ENCODE results near the gene FANCE. TPM values are rescaled to one million over a fixed set of nuclear protein-coding genes. Genes with fewer than 3 reads are reported as not detected.
A peak's percentile ranks its signal among the peaks of the same experiment; 100 is the strongest.

FANCE gene
- total and polyA plus RNA-seq, 7 donors = 3.8 to 15.2 (median 7.1) TPM

GRCh38 chr6:35413911-35414310 is 38.2 kb upstream of the FANCE start:
- peaks cover 11% of the 10 kb centered on the region for H3K4me1 ChIP-seq
- no peak overlapping the region for H3K4me3 ChIP-seq
- no peak for TF ChIP-seq CTCF (IDR thresholded peaks at IDR 0.05)
- ATAC-seq = no peak
- H3K27me3 ChIP-seq (ENCODE audit: insufficient read depth in 3 of 3, low read length in 2 of 3) = no peaks in the 10 kb centered on the region
- H3K27ac ChIP-seq = no peak overlapping the region
- H3K36me3 ChIP-seq (ENCODE audit: insufficient read depth in 1 of 2, low read depth in 1 of 2) = peaks cover 9 to 63% of the 10 kb centered on the region in 2 donors
- WGBS, 3 donors = 79 to 92% (median 81%) methylated on average over 6 of the region's 6 CpGs
- intact Hi-C loops (cut with DNase I) = loop anchor here in 1 of 2 donors (2.0 kb wide), 1 partner anchor 71 kb away; the partner anchor contains the start of gene PPARD
- no peak for DNase-seq
- H3K9me3 ChIP-seq = no peaks in the 10 kb centered on the region

GRCh38 chr6:35415065-35415891 is 36.9 kb upstream of the FANCE start:
- DNase-seq (peak; percentile 56 to 83), ATAC-seq (peak; percentile 75 to 96 (median 90))
- TF ChIP-seq CTCF (IDR thresholded peaks at IDR 0.05) = peak; percentile 57
- Histone ChIP-seq H3K36me3 (ENCODE audit: insufficient read depth in 1 of 2, low read depth in 1 of 2) (peaks cover 12 to 63% of the 10 kb centered on the region in 2 donors), H3K27me3 (ENCODE audit: insufficient read depth in 3 of 3, low read length in 2 of 3) (no peaks in the 10 kb centered on the region), H3K4me3 (no peak overlapping the region), H3K4me1 (peaks cover 11% of the 10 kb centered on the region), H3K27ac (peak overlapping the region; percentile 46), H3K9me3 (no peaks in the 10 kb centered on the region)
- 46 to 55% (median 52%) methylated on average over 7 of the region's 7 CpGs for WGBS, 3 donors
- intact Hi-C loops (cut with DNase I) = loop anchor here (1.0 to 2.0 kb wide), 2 partner anchors 72 to 73 kb away; partner anchors contain the start of gene PPARD (in 2 of the 2)

- no peak overlapping the region for H3K4me3 ChIP-seq
- TF ChIP-seq CTCF (IDR thresholded peaks at IDR 0.05) = no peak
- no peaks in the 10 kb centered on the region for H3K9me3 ChIP-seq
- H3K36me3 ChIP-seq (ENCODE audit: insufficient read depth in 1 of 2, low read depth in 1 of 2) = peaks cover 9 to 55% of the 10 kb centered on the region in 2 donors
- no peak for ATAC-seq
- peaks cover 11% of the 10 kb centered on the region for H3K4me1 ChIP-seq
- DNase-seq = no peak
- WGBS, 3 donors = 84 to 87% (median 85%) methylated on average over 14 of the region's 14 CpGs
- no peaks in the 10 kb centered on the region for H3K27me3 ChIP-seq (ENCODE audit: insufficient read depth in 3 of 3, low read length in 2 of 3)
- intact Hi-C loops (cut with DNase I) = no loop called here
- no peak overlapping the region for H3K27ac ChIP-seq
Observed at GRCh38 chr6:35417979-35418661, 34.0 kb upstream of the FANCE start.

- Histone ChIP-seq H3K4me3 (no peak overlapping the region), H3K36me3 (ENCODE audit: insufficient read depth in 1 of 2, low read depth in 1 of 2) (peaks cover 11 to 55% of the 10 kb centered on the region in 2 donors), H3K27me3 (ENCODE audit: insufficient read depth in 3 of 3, low read length in 2 of 3) (no peaks in the 10 kb centered on the region), H3K4me1 (peaks cover 8% of the 10 kb centered on the region), H3K9me3 (no peaks in the 10 kb centered on the region), H3K27ac (no peak overlapping the region)
- no peak for DNase-seq
- no peak for TF ChIP-seq CTCF (IDR thresholded peaks at IDR 0.05)
- ATAC-seq = no peak
- WGBS, 3 donors = 64 to 74% (median 70%) methylated on average over 5 of the region's 5 CpGs
- intact Hi-C loops (cut with DNase I) = no loop called here
Observed at GRCh38 chr6:35419417-35419816, 32.7 kb upstream of the FANCE start.
